HEK293 (cell line): ENCODE data around the gene NOX5.

ENCODE experiments used
- CTCF ChIP-seq: fragments of 450-650 bp; formaldehyde crosslinking; IDR thresholded peaks from 2 replicates; pipeline ENCODE4 v1.5.1; 2016; ENCODE audit warnings: missing biosample characterization, missing genetic modification characterization
- PRDM10 ChIP-seq: fragments of 450-650 bp; formaldehyde crosslinking; IDR thresholded peaks from 2 replicates; pipeline ENCODE4 v1.5.1; 2016; ENCODE audit warnings: missing biosample characterization, missing genetic modification characterization
- ZBTB7A ChIP-seq: fragments of 450-650 bp; formaldehyde crosslinking; IDR thresholded peaks from 2 replicates; pipeline ENCODE4 v1.5.1; 2016; ENCODE audit warnings: low read depth, missing biosample characterization, missing genetic modification characterization
- ZFP37 ChIP-seq: fragments of 450-650 bp; formaldehyde crosslinking; IDR thresholded peaks from 2 replicates; pipeline ENCODE4 v1.5.1; 2016; ENCODE audit warnings: missing biosample characterization, missing genetic modification characterization
- ZFP41 ChIP-seq: fragments of 450-650 bp; formaldehyde crosslinking; IDR thresholded peaks from 2 replicates; pipeline ENCODE4 v1.5.1; 2016; ENCODE audit warnings: missing biosample characterization, missing genetic modification characterization, borderline replicate concordance
- ZNF138 ChIP-seq: fragments of 450-650 bp; formaldehyde crosslinking; IDR thresholded peaks from 2 replicates; pipeline ENCODE4 v1.5.1; 2016; ENCODE audit warnings: missing biosample characterization, missing genetic modification characterization, borderline replicate concordance
- ZNF140 ChIP-seq: fragments of 450-650 bp; formaldehyde crosslinking; IDR thresholded peaks from 2 replicates; pipeline ENCODE4 v1.5.1; 2016; ENCODE audit warnings: missing biosample characterization, missing genetic modification characterization
- ZNF146 ChIP-seq: fragments of 450-650 bp; formaldehyde crosslinking; IDR thresholded peaks from 2 replicates; pipeline ENCODE4 v1.5.1; 2016; ENCODE audit warnings: missing biosample characterization, missing genetic modification characterization
- ZNF292 ChIP-seq: fragments of 450-650 bp; formaldehyde crosslinking; IDR thresholded peaks from 2 replicates; pipeline ENCODE4 v1.5.1; 2016; ENCODE audit warnings: low read depth, missing biosample characterization, missing genetic modification characterization, borderline replicate concordance
- ZNF366 ChIP-seq: fragments of 450-650 bp; formaldehyde crosslinking; conservative IDR thresholded peaks from 2 replicates; pipeline ENCODE4 v1.5.1; 2016; ENCODE audit warnings: missing biosample characterization, missing genetic modification characterization
- ZNF571 ChIP-seq: fragments of 450-650 bp; formaldehyde crosslinking; IDR thresholded peaks from 2 replicates; pipeline ENCODE4 v1.5.0; 2017; ENCODE audit warnings: missing biosample characterization, missing genetic modification characterization

GRCh38 chr15:69009341-69009740 lies 5.2 kb upstream of the NOX5 start:
- no peak for TF ChIP-seq CTCF
- TF ChIP-seq ZNF146 (tag by site-specific recombination), result no peak
- TF ChIP-seq ZNF571 (tag by site-specific recombination), result no peak
- no peak for TF ChIP-seq ZBTB7A (tag by site-specific recombination)
- no peak for TF ChIP-seq ZNF138 (tag by site-specific recombination)
- TF ChIP-seq ZNF366 (tag by site-specific recombination), result no peak
- TF ChIP-seq ZNF292 (tag by site-specific recombination), result no peak
- TF ChIP-seq PRDM10 (tag by site-specific recombination), result no peak
- TF ChIP-seq ZFP41, result no peak
- no peak for TF ChIP-seq ZNF140 (tag by site-specific recombination)
- TF ChIP-seq ZFP37 (tag by site-specific recombination), result no peak
